K562 (cell line): ENCODE measurements around the gene TGFB1I1. TPM values are rescaled to one million over a fixed set of nuclear protein-coding genes. Genes with fewer than 3 reads are reported as not detected.

Source experiments
- ATF4 ChIP-seq: fragments of 450-650 bp; formaldehyde crosslinking; IDR thresholded peaks from 2 replicates; pipeline ENCODE4 v1.4.0; 2022; ENCODE audit warnings: mild to moderate bottlenecking, moderate library complexity
- E2F3 ChIP-seq: fragments of 250-450 bp; sonication (Bioruptor Pico); IDR thresholded peaks from 2 replicates; pipeline ENCODE4 v1.4.0; 2020; ENCODE audit warnings: mild to moderate bottlenecking
- E2F6 ChIP-seq, 2 experiments: IDR thresholded peaks; 2 replicates each; pipeline ENCODE4 v1.6.1; 2011; ENCODE audit warnings: borderline replicate concordance in 1 of 2, control low read depth in 1 of 2, low read depth in 1 of 2, low read length in 1 of 2, mild to moderate bottlenecking in 1 of 2, mixed read lengths in 1 of 2, moderate library complexity in 1 of 2; ENCODE audit not compliant: insufficient read depth in 1 of 2, insufficient read length in 1 of 2, poor library complexity in 1 of 2, severe bottlenecking in 1 of 2; ENCODE audit errors: extremely low read depth in 1 of 2
- FOXA1 ChIP-seq: fragments of 450-650 bp; IDR thresholded peaks from 2 replicates; pipeline ENCODE4 v1.6.1; 2016; ENCODE audit warnings: mild to moderate bottlenecking, borderline replicate concordance
- GATAD2B ChIP-seq: fragments of 450-650 bp; IDR thresholded peaks from 2 replicates; pipeline ENCODE4 v1.6.1; 2017; ENCODE audit warnings: mild to moderate bottlenecking, borderline replicate concordance
- JUNB ChIP-seq: fragments of 450-650 bp; formaldehyde crosslinking; conservative IDR thresholded peaks from 2 replicates; pipeline ENCODE4 v1.4.0; 2020; ENCODE audit warnings: mild to moderate bottlenecking
- KAT2B ChIP-seq: IDR thresholded peaks from one replicate; pipeline ENCODE4 v1.6.1; 2012; ENCODE audit warnings: low read depth, mild to moderate bottlenecking, control low read depth, inconsistent platforms, low read length, moderate library complexity
- MAZ ChIP-seq, 2 experiments: fragments of 450-650 bp in 1 of 2; sonication (generic) in 1 of 2; formaldehyde crosslinking; IDR thresholded peaks in 1 of 2; conservative IDR thresholded peaks in 1 of 2; 2 replicates each; pipeline versions ENCODE4 v1.4.0 to v1.5.0; 2020; ENCODE audit warnings: mild to moderate bottlenecking in 1 of 2, missing genetic modification reagents in 1 of 2
- MEF2D ChIP-seq: conservative IDR thresholded peaks from 2 replicates; pipeline ENCODE4 v1.6.1; 2016; ENCODE audit warnings: low read depth, missing genetic modification characterization, missing compliant biosample characterization
- SIN3A ChIP-seq, 2 experiments: fragments of 150-350 bp in 1 of 2; IDR thresholded peaks; 2 replicates each; pipeline ENCODE4 v1.6.1; 2011 to 2016; ENCODE audit warnings: borderline replicate concordance in 2 of 2, low read depth in 2 of 2, low read length in 2 of 2, mild to moderate bottlenecking in 2 of 2, moderate library complexity in 2 of 2; ENCODE audit not compliant: control insufficient read depth in 1 of 2
- U2AF2 ChIP-seq: fragments of 200-400 bp; formaldehyde crosslinking; optimal IDR thresholded peaks from 2 replicates; pipeline ENCODE3; 2017; ENCODE audit warnings: low read depth, mild to moderate bottlenecking, low read length
- ZNF146 ChIP-seq: IDR thresholded peaks from one replicate; pipeline ENCODE4 v1.6.1; 2018; ENCODE audit warnings: missing compliant biosample characterization; ENCODE audit not compliant: unreplicated experiment
- ZNF318 ChIP-seq, 2 experiments: fragments of 450-650 bp; IDR thresholded peaks; 2 replicates each; pipeline ENCODE4 v1.6.1; 2016; ENCODE audit warnings: mild to moderate bottlenecking in 2 of 2, borderline replicate concordance in 1 of 2, low read depth in 1 of 2, moderate library complexity in 1 of 2
- polyA plus RNA-seq, 8 experiments: library from polyadenylated mRNA; depleted of rRNA in 4 of 8; stranded (reverse) in 5 of 8; unstranded in 3 of 8; fragments of >200 nt; fragmentation: Nextera tagmentation in 2 of 8; fragmentation: Illumina TruSeq in 1 of 8; extraction: Ambion mirVana in 2 of 8; extraction: Trizol in 1 of 8; gene quantifications; 2 replicates each; pipeline versions ENCODE4 v1.2.1 to v1.2.3, GENCODE V29; 2011 to 2014; ENCODE audit warnings: inconsistent platforms in 1 of 8, missing spikeins in 1 of 8
- total RNA-seq, 7 experiments: library from RNA; depleted of rRNA in 6 of 7; stranded (reverse); fragments of >200 nt in 6 of 7; fragmentation: Illumina TruSeq in 2 of 7; extraction: Trizol in 2 of 7; gene quantifications; 2 replicates each; pipeline versions ENCODE4 v1.2.1 to v1.2.3, GENCODE V29; 2011 to 2021; ENCODE audit warnings: low replicate concordance in 1 of 7

Gene TGFB1I1
- total and polyA plus RNA-seq, 9 of the 15 experiments (the other 6 are each of a cell fraction or from before 2014, with no cell fraction given): 0.04 to 0.91 (median 0.19) TPM

- no peak for TF ChIP-seq E2F3
- no peak for TF ChIP-seq ATF4 (CRISPR knock-in tag)
- no peak for TF ChIP-seq ZNF146 (CRISPR knock-in tag)
- TF ChIP-seq FOXA1: no peak
- no peak for TF ChIP-seq ZNF318 (IDR thresholded peaks at IDR 0.05; ENCODE audit: borderline replicate concordance in 1 of 2, low read depth in 1 of 2)
- no peak for TF ChIP-seq KAT2B
- no peak for TF ChIP-seq GATAD2B
- TF ChIP-seq U2AF2: no peak
- TF ChIP-seq MEF2D: no peak
- no peak for TF ChIP-seq JUNB (CRISPR knock-in tag)
- TF ChIP-seq SIN3A (IDR thresholded peaks at IDR 0.05; ENCODE audit: borderline replicate concordance in 2 of 2, control insufficient read depth in 1 of 2, low read depth in 2 of 2, low read length in 2 of 2): no peak
- TF ChIP-seq E2F6 (IDR thresholded peaks at IDR 0.05; ENCODE audit: borderline replicate concordance in 1 of 2, extremely low read depth in 1 of 2, insufficient read depth in 1 of 2, insufficient read length in 1 of 2, low read depth in 1 of 2, low read length in 1 of 2, poor library complexity in 1 of 2, severe bottlenecking in 1 of 2): peak; percentile 96 to 98
- TF ChIP-seq MAZ (CRISPR knock-in tag; conservative IDR thresholded peaks at IDR 0.05 in 1 of 2, IDR thresholded peaks at IDR 0.05 in 1 of 2): peak in 1 of 2 experiments; percentile 43; a peak in 2 of 4 replicates
Measured at GRCh38 chr16:31427441-31428278, 44.3 kb upstream of the TGFB1I1 start (continued).
